ENCODE measurements around the gene MDP1. TPM values are rescaled to one million over a fixed set of nuclear protein-coding genes. Genes with fewer than 3 reads are reported as not detected.

Gene MDP1
- total and polyA plus RNA-seq, 10 of the 15 experiments (the other 5 are each of a cell fraction or from before 2014, with no cell fraction given): 10.4 to 45.8 (median 23.5) TPM

DNA sequence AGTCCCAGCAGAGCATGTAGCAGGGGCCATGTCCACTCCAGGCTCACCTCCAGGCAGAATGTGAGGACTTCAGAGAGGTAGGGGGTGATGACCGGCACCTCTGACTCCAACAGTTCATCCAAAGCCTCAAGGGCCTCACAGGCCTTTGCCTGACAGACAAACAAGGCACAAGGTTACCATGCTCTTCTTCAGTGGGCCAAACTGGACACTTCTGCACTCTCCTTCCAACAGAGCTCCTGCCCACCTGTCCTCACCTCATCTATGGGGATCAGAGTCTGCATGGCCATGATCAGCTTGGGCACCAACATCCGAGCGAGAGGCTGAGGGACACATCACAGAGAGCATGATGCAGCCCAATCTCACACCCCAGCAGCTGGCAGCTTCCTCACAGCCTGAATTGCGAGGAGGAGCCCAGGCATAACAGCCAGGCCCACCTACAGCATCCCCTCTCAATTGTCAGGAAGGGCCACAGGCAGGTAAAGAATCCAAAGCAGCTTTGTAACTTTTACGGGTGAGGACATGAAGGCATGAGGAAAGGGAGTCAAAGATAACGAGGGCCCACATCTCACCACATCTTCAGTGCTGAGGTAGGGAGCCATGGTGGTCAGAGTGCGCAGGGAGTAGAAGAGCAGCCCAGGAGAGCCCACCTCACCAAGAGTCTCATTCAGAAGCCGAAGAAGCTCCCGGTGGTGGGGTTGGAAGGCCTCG, 28.9 kb downstream of the MDP1 start:
- Histone ChIP-seq H3K9me3 (replicated peaks; ENCODE audit: control insufficient read depth, insufficient read depth, low read length) (no peaks in the 10 kb centered on the region), H4K20me1 (ENCODE audit: control insufficient read depth, insufficient read depth) (no peaks in the 10 kb centered on the region), H3K36me3 (ENCODE audit: control insufficient read depth in 2 of 2, insufficient read depth in 2 of 2, low read length in 1 of 2) (peaks cover 17 to 28% of the 10 kb centered on the region in 2 experiments), H3K27ac (ENCODE audit: control insufficient read depth, insufficient read depth) (no peak overlapping the region), H3K79me2 (ENCODE audit: control insufficient read depth, insufficient read depth, low read length) (peaks cover 20% of the 10 kb centered on the region), H3K4me1 (ENCODE audit: control insufficient read depth, insufficient read depth, low read length) (0 out of 2 replicates have a peak, but pooled peaks cover 4% of the 10 kb centered on the region), H3K4me3 (no peak overlapping the region), H3K9ac (ENCODE audit: control insufficient read depth, insufficient read depth, low read length) (no peak overlapping the region; the same call in 1 of the 2 replicates), H2AFZ (ENCODE audit: control insufficient read depth, low read depth, low read length) (no peak overlapping the region), H3K4me2 (ENCODE audit: control insufficient read depth, insufficient read depth) (peak overlapping the region; percentile 78; the same call in 1 of the 2 replicates), H3K27me3 (replicated peaks in 1 of 2; ENCODE audit: control insufficient read depth in 2 of 2, insufficient read depth in 2 of 2, low read length in 1 of 2) (no peaks in the 10 kb centered on the region)
- TF ChIP-seq NR2C1 (IDR thresholded peaks at IDR 0.05) (no peak), STAT3 (IDR thresholded peaks at IDR 0.05; ENCODE audit: low read depth, low read length) (no peak), DPF2 (IDR thresholded peaks at IDR 0.05) (no peak), PAX8 (IDR thresholded peaks at IDR 0.05) (no peak), POLR2AphosphoS5 (IDR thresholded peaks at IDR 0.05; ENCODE audit: low read length) (no peak; the same call in 1 of the 2 replicates), MXI1 (IDR thresholded peaks at IDR 0.05; ENCODE audit: low read depth, low read length) (no peak), ZNF207 (IDR thresholded peaks at IDR 0.05; ENCODE audit: borderline replicate concordance) (no peak), POLR2A (IDR thresholded peaks at IDR 0.05; ENCODE audit: low read depth, low read length) (no peak), MEF2B (IDR thresholded peaks at IDR 0.05; ENCODE audit: partially characterized antibody, poor library complexity, severe bottlenecking) (no peak), SPI1 (IDR thresholded peaks at IDR 0.05; ENCODE audit: borderline replicate concordance, insufficient read depth, low read depth, low read length) (no peak), GABPA (IDR thresholded peaks at IDR 0.05; ENCODE audit: low read depth) (no peak), SMAD5 (IDR thresholded peaks at IDR 0.05; ENCODE audit: low read depth) (no peak), MYC (IDR thresholded peaks at IDR 0.05; ENCODE audit: insufficient read depth, insufficient read length, insufficient replicate concordance, low read length, severe bottlenecking) (no peak), ZNF384 (IDR thresholded peaks at IDR 0.05; ENCODE audit: borderline replicate concordance, low read depth, low read length) (no peak)
- TF ChIP-seq, protein P1, sequence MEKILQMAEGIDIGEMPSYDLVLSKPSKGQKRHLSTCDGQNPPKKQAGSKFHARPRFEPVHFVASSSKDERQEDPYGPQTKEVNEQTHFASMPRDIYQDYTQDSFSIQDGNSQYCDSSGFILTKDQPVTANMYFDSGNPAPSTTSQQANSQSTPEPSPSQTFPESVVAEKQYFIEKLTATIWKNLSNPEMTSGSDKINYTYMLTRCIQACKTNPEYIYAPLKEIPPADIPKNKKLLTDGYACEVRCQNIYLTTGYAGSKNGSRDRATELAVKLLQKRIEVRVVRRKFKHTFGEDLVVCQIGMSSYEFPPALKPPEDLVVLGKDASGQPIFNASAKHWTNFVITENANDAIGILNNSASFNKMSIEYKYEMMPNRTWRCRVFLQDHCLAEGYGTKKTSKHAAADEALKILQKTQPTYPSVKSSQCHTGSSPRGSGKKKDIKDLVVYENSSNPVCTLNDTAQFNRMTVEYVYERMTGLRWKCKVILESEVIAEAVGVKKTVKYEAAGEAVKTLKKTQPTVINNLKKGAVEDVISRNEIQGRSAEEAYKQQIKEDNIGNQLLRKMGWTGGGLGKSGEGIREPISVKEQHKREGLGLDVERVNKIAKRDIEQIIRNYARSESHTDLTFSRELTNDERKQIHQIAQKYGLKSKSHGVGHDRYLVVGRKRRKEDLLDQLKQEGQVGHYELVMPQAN (conservative IDR thresholded peaks at IDR 0.05): no peak
- FAIRE-seq: no peak
- no peak for ATAC-seq
- ChIA-PET RAD21 (ENCODE audit: unreplicated experiment) (interaction anchor here (1.1 to 2.8 kb wide), 3 partner anchors 26 to 111 kb away, joined by 3 to 13 read pairs (median 9); partner anchors contain the start of gene IRF9), CTCF (interaction anchor here (0.8 to 1.1 kb wide), 3 partner anchors 26 to 121 kb away, joined by 3 read pairs; partner anchors contain the start of genes CIDEB and IRF9), SMC1A (ENCODE audit: uncharacterized antibody, unreplicated experiment) (interaction anchor here (1.6 kb wide), 1 partner anchor 84 kb away, joined by 3 read pairs; the partner anchor contains the start of gene RABGGTA), POLR2A (interaction anchor here (1.0 to 3.0 kb wide), 4 partner anchors 9 to 56 kb away, joined by 3 to 28 read pairs (median 13); partner anchors contain the start of genes CHMP4A, IRF9, TINF2 and TM9SF1)
- no peak for DNase-seq (ENCODE audit: low read depth, low spot score)
- no TSS peak for BruUV-seq (replicated peaks)
- WGBS (ENCODE audit: insufficient coverage, insufficient replicate concordance, low lambda C conversion rate, missing lambda C conversion rate): 90% methylated on average over 10 of the region's 10 CpGs
- in situ Hi-C loops (cut with MboI): no loop called here
- intact Hi-C loops (cut with micrococcal nuclease; ENCODE audit: unreplicated experiment): no loop called here

All from GM12878 (cell line).